ENCODE data around the gene NGRN.

The NGRN gene

GRCh38 chr15:90233387-90234095, 31.9 kb upstream of the NGRN start, which contains the start of gene CIB1:
Gene CIB1, minus strand, starts transcription at chr15:90233941. Its CDS starts 56 bp downstream, at chr15:90233885.
- DNase-seq, result peak; percentile 98
- H3K27me3 ChIP-seq, result no peaks in the 10 kb centered on the region
- no peaks in the 10 kb centered on the region for H3K9me3 ChIP-seq
- H3K36me3 ChIP-seq, result peaks cover 9% of the 10 kb centered on the region
- no peak for TF ChIP-seq CTCF (IDR thresholded peaks at IDR 0.05; ENCODE audit: low read depth, low read length)
- H3K4me1 ChIP-seq, result no peaks in the 10 kb centered on the region; the same call in 1 of the 2 replicates
- peak within 1 kb of the TSS; percentile 87 for H3K4me3 ChIP-seq (ENCODE audit: low read depth, low read length)

- no peaks in the 10 kb centered on the region; the same call in 1 of the 2 replicates for H3K4me1 ChIP-seq
- H3K9me3 ChIP-seq, result no peaks in the 10 kb centered on the region
- DNase-seq, result no peak
- peaks cover 4% of the 10 kb centered on the region; the same call in 1 of the 2 replicates for H3K36me3 ChIP-seq
- H3K27me3 ChIP-seq, result no peaks in the 10 kb centered on the region
- H3K4me3 ChIP-seq (ENCODE audit: low read depth, low read length), result peak within 1 kb of the TSS; percentile 87
- TF ChIP-seq CTCF (IDR thresholded peaks at IDR 0.05; ENCODE audit: low read depth, low read length), result no peak
These were observed 31.1 kb upstream of the NGRN start, which contains the start of gene GDPGP1 for GRCh38 chr15:90234096-90234988. Gene GDPGP1, plus strand, starts transcription at chr15:90234209. Its CDS starts 6,700 bp downstream, at chr15:90240909.

- no peaks in the 10 kb centered on the region for H3K27me3 ChIP-seq
- H3K4me3 ChIP-seq (ENCODE audit: low read depth, low read length), result no peak overlapping the region
- TF ChIP-seq CTCF (IDR thresholded peaks at IDR 0.05; ENCODE audit: low read depth, low read length), result no peak
- no peaks in the 10 kb centered on the region; the same call in 1 of the 2 replicates for H3K4me1 ChIP-seq
- DNase-seq, result no peak
- no peaks in the 10 kb centered on the region for H3K36me3 ChIP-seq
- H3K9me3 ChIP-seq, result no peaks in the 10 kb centered on the region
These were observed 26.1 kb upstream of the NGRN start for GRCh38 chr15:90239371-90239770.

GRCh38 chr15:90240856-90241255, 24.6 kb upstream of the NGRN start:
- no peaks in the 10 kb centered on the region for H3K36me3 ChIP-seq
- H3K4me3 ChIP-seq (ENCODE audit: low read depth, low read length), result no peak overlapping the region
- no peak for TF ChIP-seq CTCF (IDR thresholded peaks at IDR 0.05; ENCODE audit: low read depth, low read length)
- H3K4me1 ChIP-seq, result no peaks in the 10 kb centered on the region
- no peaks in the 10 kb centered on the region for H3K9me3 ChIP-seq
- H3K27me3 ChIP-seq, result no peaks in the 10 kb centered on the region
- DNase-seq, result no peak

- no peaks in the 10 kb centered on the region for H3K4me1 ChIP-seq
- no peaks in the 10 kb centered on the region for H3K27me3 ChIP-seq
- no peak overlapping the region for H3K4me3 ChIP-seq (ENCODE audit: low read depth, low read length)
- no peak for DNase-seq
- no peak for TF ChIP-seq CTCF (IDR thresholded peaks at IDR 0.05; ENCODE audit: low read depth, low read length)
- H3K36me3 ChIP-seq, result no peaks in the 10 kb centered on the region
- no peaks in the 10 kb centered on the region for H3K9me3 ChIP-seq
These were observed 23.9 kb upstream of the NGRN start for GRCh38 chr15:90241343-90242192.
